IPS DF 6.9 (cell line): Measurements from ENCODE around the gene TUBB.
A peak's percentile ranks its signal among the peaks of the same experiment; 100 is the strongest.
"Not testable (repeated sequence)": the region's sequence is repeated elsewhere in the genome, so short reads cannot be mapped to it uniquely, and the experiment has no call there.

Experiments
- DNase-seq: peaks from one replicate; pipeline ENCODE4 v3.0.0-alpha.2; 2013; ENCODE audit warnings: low read depth, low spot score
- H3K27ac ChIP-seq: one replicate; pipeline ENCODE4 v1.5.1; 2013; ENCODE audit warnings: low read length, control low read depth
- H3K27me3 ChIP-seq: 2 replicates; pipeline ENCODE4 v1.6.1; 2013; ENCODE audit warnings: mild to moderate bottlenecking, low read length; ENCODE audit not compliant: control insufficient read depth, insufficient read depth
- H3K36me3 ChIP-seq: 2 replicates; pipeline ENCODE4 v1.6.1; 2013; ENCODE audit warnings: low read length; ENCODE audit not compliant: control insufficient read depth, insufficient read depth
- H3K4me1 ChIP-seq: 2 replicates; pipeline ENCODE4 v1.6.1; 2013; ENCODE audit warnings: low read length; ENCODE audit not compliant: control insufficient read depth, insufficient read depth
- H3K4me3 ChIP-seq: 2 replicates; pipeline ENCODE4 v1.5.1; 2013; ENCODE audit warnings: mild to moderate bottlenecking, low read length
- H3K9me3 ChIP-seq: 2 replicates; pipeline ENCODE4 v1.6.1; 2013; ENCODE audit warnings: low read length, inconsistent platforms; ENCODE audit not compliant: control insufficient read depth, insufficient read depth
- WGBS: extraction: QIAGEN DNeasy Blood & Tissue Kit; methylation state at CpG from one replicate; pipeline ENCODE4 v1.1.7; 2013; ENCODE audit warnings: mixed read lengths, missing lambda C conversion rate; ENCODE audit not compliant: insufficient read length, insufficient coverage; 5-methylcytosine and 5-hydroxymethylcytosine counted together

The TUBB gene

GRCh38 chr6:30756405-30757003 is 36.4 kb downstream of the TUBB start:
- H3K27ac ChIP-seq, H3K36me3 ChIP-seq, H3K27me3 ChIP-seq, H3K4me1 ChIP-seq, H3K9me3 ChIP-seq, DNase-seq, H3K4me3 ChIP-seq: not testable (repeated sequence)
- no CpG with 5 or more reads among the region's 7 CpGs for WGBS

GRCh38 chr6:30757261-30757904 is 37.2 kb downstream of the TUBB start:
- Histone ChIP-seq H3K36me3 (no peaks in the 10 kb centered on the region), H3K4me3 (no peak overlapping the region), H3K4me1 (no peaks in the 10 kb centered on the region), H3K27me3 (no peaks in the 10 kb centered on the region), H3K27ac (no peak overlapping the region), H3K9me3 (no peaks in the 10 kb centered on the region)
- WGBS, result no CpG with 5 or more reads among the region's 1 CpG
- no peak for DNase-seq

GRCh38 chr6:30759575-30760239 is 39.6 kb downstream of the TUBB start:
- no CpG with 5 or more reads among the region's 10 CpGs for WGBS
- no peak overlapping the region for H3K4me3 ChIP-seq
- DNase-seq, result no peak
- H3K36me3 ChIP-seq, result no peaks in the 10 kb centered on the region
- no peaks in the 10 kb centered on the region for H3K9me3 ChIP-seq
- H3K4me1 ChIP-seq, result peaks cover 4% of the 10 kb centered on the region
- H3K27ac ChIP-seq, result no peak overlapping the region
- H3K27me3 ChIP-seq, result no peaks in the 10 kb centered on the region

- H3K4me1 ChIP-seq, result peaks cover 4% of the 10 kb centered on the region
- no peak for DNase-seq
- no peaks in the 10 kb centered on the region for H3K36me3 ChIP-seq
- WGBS, result no CpG with 5 or more reads among the region's 8 CpGs
- no peaks in the 10 kb centered on the region for H3K9me3 ChIP-seq
- no peak overlapping the region for H3K27ac ChIP-seq
- no peaks in the 10 kb centered on the region for H3K27me3 ChIP-seq
- H3K4me3 ChIP-seq, result no peak overlapping the region
These were observed 40.4 kb downstream of the TUBB start for GRCh38 chr6:30760549-30760948.

- Histone ChIP-seq H3K4me1 (peaks cover 6% of the 10 kb centered on the region), H3K4me3 (no peak overlapping the region), H3K9me3 (no peaks in the 10 kb centered on the region), H3K36me3 (no peaks in the 10 kb centered on the region), H3K27ac (no peak overlapping the region), H3K27me3 (no peaks in the 10 kb centered on the region)
- DNase-seq, result no peak
- WGBS, result no CpG with 5 or more reads among the region's 4 CpGs
These were observed 41.8 kb downstream of the TUBB start for GRCh38 chr6:30761791-30762429.

GRCh38 chr6:30763155-30763617 is 43.0 kb downstream of the TUBB start:
- Histone ChIP-seq H3K36me3 (no peaks in the 10 kb centered on the region), H3K27me3 (no peaks in the 10 kb centered on the region), H3K4me1 (peaks cover 6% of the 10 kb centered on the region), H3K9me3 (no peaks in the 10 kb centered on the region), H3K27ac (no peak overlapping the region), H3K4me3 (no peak overlapping the region)
- WGBS, result no CpG with 5 or more reads among the region's 1 CpG
- DNase-seq, result no peak

GRCh38 chr6:30763618-30764489 is 43.7 kb downstream of the TUBB start:
- Histone ChIP-seq H3K9me3 (no peaks in the 10 kb centered on the region), H3K4me3 (no peak overlapping the region), H3K36me3 (no peaks in the 10 kb centered on the region), H3K27ac (peak overlapping the region; percentile 1), H3K4me1 (peaks cover 6% of the 10 kb centered on the region), H3K27me3 (no peaks in the 10 kb centered on the region)
- DNase-seq, result no peak
- no CpG with 5 or more reads among the region's 8 CpGs for WGBS

- DNase-seq, H3K27me3 ChIP-seq, H3K4me1 ChIP-seq, H3K9me3 ChIP-seq, H3K36me3 ChIP-seq, H3K27ac ChIP-seq, H3K4me3 ChIP-seq: not testable (repeated sequence)
- WGBS, result no CpG with 5 or more reads among the region's 13 CpGs
These were observed 44.4 kb downstream of the TUBB start for GRCh38 chr6:30764490-30765043.

GRCh38 chr6:30765495-30765894 is 45.3 kb downstream of the TUBB start:
- not testable (repeated sequence) for H3K27me3 ChIP-seq, H3K36me3 ChIP-seq, H3K27ac ChIP-seq, H3K9me3 ChIP-seq, DNase-seq, H3K4me3 ChIP-seq
- peaks cover 10% of the 10 kb centered on the region for H3K4me1 ChIP-seq
- no CpG with 5 or more reads among the region's 1 CpG for WGBS
